Embryonic facial prominence (tissue), 1 donor: ENCODE results near the gene TANGO2.

Experiments
- DNase-seq: peaks from one replicate; pipeline ENCODE4 v3.0.0-alpha.2; 2016; ENCODE audit errors: extremely low spot score

The TANGO2 gene

GRCh38 chr22:19995611-19996339 is 25.1 kb upstream of the TANGO2 start:
- no peak for DNase-seq

- no peak for DNase-seq
These were observed 24.1 kb upstream of the TANGO2 start for GRCh38 chr22:19996694-19997384.

- DNase-seq = no peak
These were observed 23.2 kb upstream of the TANGO2 start for GRCh38 chr22:19997561-19998231.

- DNase-seq = no peak
These were observed 22.5 kb upstream of the TANGO2 start for GRCh38 chr22:19998232-19998951.

GRCh38 chr22:19998991-19999820 is 21.7 kb upstream of the TANGO2 start:
- no peak for DNase-seq

GRCh38 chr22:20000246-20001081 is 20.4 kb upstream of the TANGO2 start:
- no peak for DNase-seq

GRCh38 chr22:20001082-20001638 is 19.8 kb upstream of the TANGO2 start:
- DNase-seq = no peak

- DNase-seq = no peak
These were observed 18.8 kb upstream of the TANGO2 start for GRCh38 chr22:20002128-20002527.

- DNase-seq = no peak
These were observed 18.3 kb upstream of the TANGO2 start for GRCh38 chr22:20002636-20003035.

GRCh38 chr22:20003304-20003703 is 17.6 kb upstream of the TANGO2 start:
- DNase-seq = no peak

- no peak for DNase-seq
These were observed 16.4 kb upstream of the TANGO2 start for GRCh38 chr22:20004464-20004863.

GRCh38 chr22:20008221-20008995 is 12.5 kb upstream of the TANGO2 start:
- no peak for DNase-seq

GRCh38 chr22:20009018-20009491 is 11.9 kb upstream of the TANGO2 start:
- no peak for DNase-seq

GRCh38 chr22:20009582-20010306 is 11.2 kb upstream of the TANGO2 start:
- no peak for DNase-seq

GRCh38 chr22:20010307-20011122 is 10.4 kb upstream of the TANGO2 start:
- DNase-seq = no peak

- DNase-seq = no peak
These were observed 9.6 kb upstream of the TANGO2 start for GRCh38 chr22:20011123-20011992.
